ENCODE data around the gene MBOAT7. TPM values are rescaled to one million over a fixed set of nuclear protein-coding genes. Genes with fewer than 3 reads are reported as not detected.

Gene MBOAT7
- polyA plus RNA-seq, 1 donor from 2014 or later: 19.0 TPM

DNA sequence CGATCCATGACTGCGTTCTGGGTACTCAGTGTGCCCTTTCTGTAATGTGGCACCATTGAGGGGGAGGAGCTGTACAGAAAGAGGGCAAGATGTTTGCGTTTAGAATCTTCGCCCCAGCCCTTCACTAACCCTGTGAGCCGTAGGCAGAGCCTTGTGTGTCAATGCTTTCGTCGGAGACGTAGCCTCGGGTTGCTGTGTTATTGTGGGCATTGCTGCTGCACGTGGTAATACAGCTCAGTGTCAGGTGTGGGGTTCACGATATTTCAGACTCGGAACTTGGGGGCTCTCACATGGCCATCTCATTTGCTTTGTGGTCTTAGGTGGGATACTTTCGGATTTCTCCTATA lies 17.4 kb upstream of the MBOAT7 start:
- Histone ChIP-seq H3K79me2 (replicated peaks; ENCODE audit: insufficient read depth, low read length) (peaks cover 39% of the 10 kb centered on the region), H3F3A (ENCODE audit: insufficient read depth, low read length, poor library complexity, severe bottlenecking) (no peaks in the 10 kb centered on the region), H3K27me3 (ENCODE audit: insufficient read depth, low read depth, low read length) (no peaks in the 10 kb centered on the region), H2AFZ (ENCODE audit: low read depth, low read length) (no peak overlapping the region), H3K4me3 (ENCODE audit: low read length) (no peak overlapping the region), H3K9ac (ENCODE audit: low read length) (no peak overlapping the region), H3K9me3 (ENCODE audit: low read length) (no peaks in the 10 kb centered on the region), H4K20me1 (ENCODE audit: insufficient read depth) (peaks cover 13% of the 10 kb centered on the region), H3K9me2 (ENCODE audit: insufficient read depth, low read length) (no peaks in the 10 kb centered on the region), H3K36me3 (ENCODE audit: insufficient read depth, low read length) (no peaks in the 10 kb centered on the region), H3K4me2 (ENCODE audit: low read length) (no peak overlapping the region), H3K27ac (ENCODE audit: low read length) (no peak overlapping the region)
- no peak for TF ChIP-seq EZH2 (IDR thresholded peaks at IDR 0.05; ENCODE audit: borderline replicate concordance, insufficient read depth, low read length, poor library complexity, severe bottlenecking)
- no peak for TF ChIP-seq REST (IDR thresholded peaks at IDR 0.05; ENCODE audit: borderline replicate concordance)
- TF ChIP-seq POLR2AphosphoS5 (IDR thresholded peaks at IDR 0.05): no peak
- no peak for TF ChIP-seq MXI1 (conservative IDR thresholded peaks at IDR 0.05; ENCODE audit: poor library complexity, severe bottlenecking)
- TF ChIP-seq EP300 (conservative IDR thresholded peaks at IDR 0.05; ENCODE audit: poor library complexity, severe bottlenecking): no peak
- TF ChIP-seq, protein P1, sequence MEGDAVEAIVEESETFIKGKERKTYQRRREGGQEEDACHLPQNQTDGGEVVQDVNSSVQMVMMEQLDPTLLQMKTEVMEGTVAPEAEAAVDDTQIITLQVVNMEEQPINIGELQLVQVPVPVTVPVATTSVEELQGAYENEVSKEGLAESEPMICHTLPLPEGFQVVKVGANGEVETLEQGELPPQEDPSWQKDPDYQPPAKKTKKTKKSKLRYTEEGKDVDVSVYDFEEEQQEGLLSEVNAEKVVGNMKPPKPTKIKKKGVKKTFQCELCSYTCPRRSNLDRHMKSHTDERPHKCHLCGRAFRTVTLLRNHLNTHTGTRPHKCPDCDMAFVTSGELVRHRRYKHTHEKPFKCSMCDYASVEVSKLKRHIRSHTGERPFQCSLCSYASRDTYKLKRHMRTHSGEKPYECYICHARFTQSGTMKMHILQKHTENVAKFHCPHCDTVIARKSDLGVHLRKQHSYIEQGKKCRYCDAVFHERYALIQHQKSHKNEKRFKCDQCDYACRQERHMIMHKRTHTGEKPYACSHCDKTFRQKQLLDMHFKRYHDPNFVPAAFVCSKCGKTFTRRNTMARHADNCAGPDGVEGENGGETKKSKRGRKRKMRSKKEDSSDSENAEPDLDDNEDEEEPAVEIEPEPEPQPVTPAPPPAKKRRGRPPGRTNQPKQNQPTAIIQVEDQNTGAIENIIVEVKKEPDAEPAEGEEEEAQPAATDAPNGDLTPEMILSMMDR (IDR thresholded peaks at IDR 0.05; ENCODE audit: poor library complexity, severe bottlenecking): no peak
- no peak for TF ChIP-seq TAF1 (IDR thresholded peaks at IDR 0.05; ENCODE audit: low read depth)
- TF ChIP-seq RAD21 (conservative IDR thresholded peaks at IDR 0.05): no peak
- no peak for TF ChIP-seq SMC3 (conservative IDR thresholded peaks at IDR 0.05; ENCODE audit: poor library complexity)

GRCh38 chr19:54206030-54206830 lies 16.9 kb upstream of the MBOAT7 start:
- Histone ChIP-seq H3K27me3 (ENCODE audit: insufficient read depth, low read depth, low read length) (no peaks in the 10 kb centered on the region), H3K79me2 (replicated peaks; ENCODE audit: insufficient read depth, low read length) (peaks cover 45% of the 10 kb centered on the region), H3K9ac (ENCODE audit: low read length) (no peak overlapping the region), H3K4me2 (ENCODE audit: low read length) (no peak overlapping the region), H3K4me3 (ENCODE audit: low read length) (no peak overlapping the region), H3K27ac (ENCODE audit: low read length) (no peak overlapping the region), H3K9me2 (ENCODE audit: insufficient read depth, low read length) (no peaks in the 10 kb centered on the region), H2AFZ (ENCODE audit: low read depth, low read length) (no peak overlapping the region), H3K36me3 (ENCODE audit: insufficient read depth, low read length) (no peaks in the 10 kb centered on the region), H3K9me3 (ENCODE audit: low read length) (no peaks in the 10 kb centered on the region), H3F3A (ENCODE audit: insufficient read depth, low read length, poor library complexity, severe bottlenecking) (no peaks in the 10 kb centered on the region), H4K20me1 (ENCODE audit: insufficient read depth) (peaks cover 13% of the 10 kb centered on the region)
- TF ChIP-seq SMC3 (conservative IDR thresholded peaks at IDR 0.05; ENCODE audit: poor library complexity) (no peak), EP300 (conservative IDR thresholded peaks at IDR 0.05; ENCODE audit: poor library complexity, severe bottlenecking) (no peak), RAD21 (conservative IDR thresholded peaks at IDR 0.05) (no peak), REST (IDR thresholded peaks at IDR 0.05; ENCODE audit: borderline replicate concordance) (no peak), MXI1 (conservative IDR thresholded peaks at IDR 0.05; ENCODE audit: poor library complexity, severe bottlenecking) (no peak), POLR2AphosphoS5 (IDR thresholded peaks at IDR 0.05) (no peak), TAF1 (IDR thresholded peaks at IDR 0.05; ENCODE audit: low read depth) (no peak), EZH2 (IDR thresholded peaks at IDR 0.05; ENCODE audit: borderline replicate concordance, insufficient read depth, low read length, poor library complexity, severe bottlenecking) (no peak)
- TF ChIP-seq, protein P1 (IDR thresholded peaks at IDR 0.05; ENCODE audit: poor library complexity, severe bottlenecking): no peak

Data from neural cell (in vitro differentiated cells).